GM18868 (cell line): ENCODE data around the gene GRIN3A.
"Not testable (repeated sequence)": the region's sequence is repeated elsewhere in the genome, so short reads cannot be mapped to it uniquely, and the experiment has no call there.

Source experiments
- ATAC-seq: cut with Tn5 transposase; IDR thresholded peaks from one replicate; pipeline ENCODE4 v1.9.1; 2021; ENCODE audit warnings: mild to moderate bottlenecking, moderate library complexity; ENCODE audit not compliant: unreplicated experiment

Gene GRIN3A

GRCh38 chr9:101738566-101739183, at the start of gene GRIN3A:
GRIN3A (minus strand) TSS chr9:101738647; CDS start chr9:101737979, 668 bp downstream.
- ATAC-seq, result no peak

- ATAC-seq, result no peak
Observed at GRCh38 chr9:101787891-101788290, 49.4 kb upstream of the GRIN3A start.

GRCh38 chr9:101778332-101778731, 39.9 kb upstream of the GRIN3A start:
- peak; percentile 45 for ATAC-seq

- ATAC-seq, result no peak
Observed at GRCh38 chr9:101764472-101764871, 26.0 kb upstream of the GRIN3A start.

GRCh38 chr9:101758304-101758930, 20.0 kb upstream of the GRIN3A start:
- ATAC-seq, result no peak

GRCh38 chr9:101753716-101754115, 15.3 kb upstream of the GRIN3A start:
- no peak for ATAC-seq

GRCh38 chr9:101751895-101752294, 13.4 kb upstream of the GRIN3A start:
- no peak for ATAC-seq

- ATAC-seq, result no peak
Observed at GRCh38 chr9:101739311-101739710, 864 bp upstream of the GRIN3A start.

GRCh38 chr9:101737705-101738565, 512 bp downstream of the GRIN3A start:
- ATAC-seq, result no peak

- ATAC-seq, result no peak
Observed at GRCh38 chr9:101737165-101737704, 1.2 kb downstream of the GRIN3A start.

- ATAC-seq, result no peak
Observed at GRCh38 chr9:101736717-101737116, 1.7 kb downstream of the GRIN3A start.

GRCh38 chr9:101731429-101731828, 7.0 kb downstream of the GRIN3A start:
- ATAC-seq, result no peak

GRCh38 chr9:101727612-101728524, 10.6 kb downstream of the GRIN3A start:
- ATAC-seq, result peak; percentile 98

GRCh38 chr9:101724271-101724670, 14.2 kb downstream of the GRIN3A start:
- ATAC-seq, result not testable (repeated sequence)

GRCh38 chr9:101718192-101718591, 20.3 kb downstream of the GRIN3A start:
- no peak for ATAC-seq

GRCh38 chr9:101716629-101717028, 21.8 kb downstream of the GRIN3A start:
- no peak for ATAC-seq

- peak; percentile 93 for ATAC-seq
Observed at GRCh38 chr9:101711330-101711941, 27.0 kb downstream of the GRIN3A start.

GRCh38 chr9:101708855-101709254, 29.6 kb downstream of the GRIN3A start:
- ATAC-seq, result no peak

GRCh38 chr9:101707721-101708120, 30.7 kb downstream of the GRIN3A start:
- no peak for ATAC-seq

GRCh38 chr9:101706997-101707396, 31.4 kb downstream of the GRIN3A start:
- ATAC-seq, result no peak
